GM19328 (cell line): ENCODE results near the gene CKMT2.

Experiments
- ATAC-seq: cut with Tn5 transposase; IDR thresholded peaks from one replicate; pipeline ENCODE4 v1.9.1; 2021; ENCODE audit warnings: mild to moderate bottlenecking, moderate library complexity; ENCODE audit not compliant: unreplicated experiment

The CKMT2 gene

GRCh38 chr5:81302596-81302995 lies 69.5 kb downstream of the CKMT2 start:
- no peak for ATAC-seq

GRCh38 chr5:81303563-81303962 lies 70.4 kb downstream of the CKMT2 start:
- no peak for ATAC-seq

- no peak for ATAC-seq
Measured at GRCh38 chr5:81305785-81306184, 72.7 kb downstream of the CKMT2 start.

- no peak for ATAC-seq
Measured at GRCh38 chr5:81308836-81309235, 75.7 kb downstream of the CKMT2 start.

- ATAC-seq = no peak
Measured at GRCh38 chr5:81310402-81311063, 77.4 kb downstream of the CKMT2 start.

- ATAC-seq = no peak
Measured at GRCh38 chr5:81313278-81313677, 80.2 kb downstream of the CKMT2 start.

- ATAC-seq = no peak
Measured at GRCh38 chr5:81313686-81314085, 80.6 kb downstream of the CKMT2 start.

- no peak for ATAC-seq
Measured at GRCh38 chr5:81314581-81314980, 81.5 kb downstream of the CKMT2 start.

GRCh38 chr5:81315336-81315735 lies 82.2 kb downstream of the CKMT2 start:
- ATAC-seq = no peak

- ATAC-seq = no peak
Measured at GRCh38 chr5:81315830-81316229, 82.7 kb downstream of the CKMT2 start.
